M059J (cell line): ENCODE data around the gene DLL1. TPM values are rescaled to one million over a fixed set of nuclear protein-coding genes. Genes with fewer than 3 reads are reported as not detected.

ENCODE experiments used
- DNase-seq: peaks from one replicate; pipeline ENCODE4 v3.0.0-alpha.2; 2012; ENCODE audit warnings: low read depth
- total RNA-seq: library from RNA; depleted of rRNA; stranded (reverse); fragments of >200 nt; shearing (Covaris generic); gene quantifications from 2 replicates; pipeline ENCODE4 v1.2.3, GENCODE V29; 2014

The DLL1 gene
- total RNA-seq, 1 experiment from 2014 or later, result 2.0 TPM

DNA sequence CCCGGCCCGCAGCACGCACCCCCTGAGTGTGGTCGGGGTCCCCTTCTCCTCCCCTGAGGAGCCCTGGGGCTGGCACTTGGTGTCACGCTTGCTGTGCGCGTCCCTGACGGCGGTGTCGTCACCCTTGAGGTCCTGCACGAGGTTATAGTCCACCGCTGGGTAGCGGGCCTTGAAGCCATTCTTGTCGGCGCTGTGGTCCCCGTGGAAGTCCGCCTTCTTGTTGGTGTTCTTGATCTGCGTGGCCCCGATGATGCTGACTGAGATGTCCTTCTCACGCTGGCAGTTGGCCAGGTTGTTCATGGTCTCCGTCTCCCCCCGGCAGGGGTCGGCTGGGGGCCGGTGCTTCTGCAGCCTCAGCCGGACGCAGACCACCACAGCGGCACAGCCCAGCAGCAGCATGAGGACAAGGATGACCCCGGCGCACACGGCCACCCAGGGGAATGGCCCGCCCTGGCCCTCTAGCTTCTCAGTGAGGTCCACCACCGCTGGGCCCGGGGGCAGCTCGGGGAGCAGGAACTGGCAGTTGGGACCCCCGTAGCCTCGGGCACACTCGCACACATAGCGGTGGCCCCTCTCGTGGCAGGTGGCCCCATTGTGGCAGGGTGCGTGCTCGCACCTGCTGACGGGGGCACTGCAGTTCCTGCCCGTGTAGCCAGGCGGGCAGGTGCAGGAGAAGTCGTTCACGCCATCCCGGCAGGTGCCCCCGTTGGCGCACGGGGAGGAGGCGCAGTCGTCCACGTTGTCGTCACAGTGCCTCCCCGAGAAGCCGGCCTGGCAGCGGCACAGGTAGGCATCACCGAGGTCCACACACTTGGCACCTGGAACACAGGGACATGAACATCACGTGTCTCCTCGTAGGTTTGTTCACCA, 7.4 kb downstream of the DLL1 start:
- no peak for DNase-seq

DNA sequence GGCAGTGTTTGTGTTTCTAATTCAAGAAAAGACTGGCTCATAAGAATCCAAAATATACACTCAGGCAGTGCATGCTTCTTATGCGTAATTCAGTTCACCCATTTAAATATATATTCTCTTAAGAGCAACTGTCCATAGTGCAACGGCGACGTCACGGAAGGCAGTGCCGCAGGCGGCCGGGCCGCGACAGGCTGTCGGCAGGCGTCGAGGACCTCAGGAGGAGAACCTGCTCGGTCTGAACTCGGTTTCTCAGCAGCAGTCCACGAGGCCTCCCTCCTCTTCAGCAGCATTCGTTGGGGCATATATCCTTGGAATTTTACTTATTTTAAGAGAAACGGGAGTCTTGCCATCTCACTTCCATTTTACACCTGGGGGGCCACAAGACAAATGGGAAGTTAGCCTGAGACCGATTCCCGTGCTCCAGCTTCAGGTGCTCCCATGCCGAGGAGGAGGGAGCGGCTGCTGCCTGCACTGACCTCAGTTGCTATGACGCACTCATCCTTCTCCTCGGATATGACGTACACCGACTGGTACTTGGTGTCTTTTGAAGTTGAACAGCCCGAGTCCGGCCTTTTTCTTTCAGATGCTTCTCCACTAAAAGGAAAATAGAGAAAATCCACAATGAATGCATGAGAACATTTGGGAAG, 8.2 kb downstream of the DLL1 start:
- DNase-seq, result no peak

- no peak for DNase-seq
Measured at GRCh38 chr6:170281331-170282292, 9.3 kb downstream of the DLL1 start.

DNA sequence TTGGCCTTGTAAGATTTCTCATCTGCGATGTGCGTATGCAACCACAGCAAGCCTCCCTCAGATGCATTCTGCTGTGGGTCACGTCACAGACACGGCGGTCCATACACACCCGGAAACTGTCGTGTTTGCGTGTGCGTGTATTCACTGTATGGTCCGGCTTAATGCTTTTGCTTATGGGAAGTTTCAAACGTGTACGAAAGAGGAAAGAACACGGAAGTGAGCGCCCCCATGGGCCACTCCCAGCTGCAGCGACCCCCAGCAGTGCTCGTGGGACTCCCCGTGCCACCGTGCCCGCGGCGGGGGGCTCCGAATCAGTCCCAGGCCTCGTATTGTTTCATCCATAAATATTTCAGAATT, 10.2 kb downstream of the DLL1 start:
- no peak for DNase-seq

- DNase-seq, result no peak
Measured at GRCh38 chr6:170279977-170280688, 10.7 kb downstream of the DLL1 start.

DNA sequence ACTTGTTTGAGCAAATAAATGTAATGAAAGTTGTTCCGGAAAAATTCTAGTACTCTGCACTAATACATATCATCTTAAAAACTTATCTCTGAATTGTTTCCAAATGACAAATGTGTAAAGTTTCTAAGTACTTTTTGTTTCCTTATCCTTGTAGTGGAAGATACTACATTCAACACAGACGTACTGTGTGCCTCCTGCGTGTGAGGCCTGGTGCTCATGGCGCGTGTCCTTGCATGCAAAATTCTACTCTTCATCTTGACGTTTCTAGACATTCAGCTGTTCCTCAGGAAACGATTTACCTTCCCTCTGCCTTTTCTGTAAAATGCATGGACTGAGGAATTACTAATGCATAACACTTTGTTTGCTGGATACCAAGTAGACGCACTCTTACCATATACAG, 11.5 kb downstream of the DLL1 start:
- no peak for DNase-seq

GRCh38 chr6:170278743-170279094, 12.2 kb downstream of the DLL1 start:
- no peak for DNase-seq

GRCh38 chr6:170277893-170278742, 12.8 kb downstream of the DLL1 start:
- DNase-seq, result no peak

DNA sequence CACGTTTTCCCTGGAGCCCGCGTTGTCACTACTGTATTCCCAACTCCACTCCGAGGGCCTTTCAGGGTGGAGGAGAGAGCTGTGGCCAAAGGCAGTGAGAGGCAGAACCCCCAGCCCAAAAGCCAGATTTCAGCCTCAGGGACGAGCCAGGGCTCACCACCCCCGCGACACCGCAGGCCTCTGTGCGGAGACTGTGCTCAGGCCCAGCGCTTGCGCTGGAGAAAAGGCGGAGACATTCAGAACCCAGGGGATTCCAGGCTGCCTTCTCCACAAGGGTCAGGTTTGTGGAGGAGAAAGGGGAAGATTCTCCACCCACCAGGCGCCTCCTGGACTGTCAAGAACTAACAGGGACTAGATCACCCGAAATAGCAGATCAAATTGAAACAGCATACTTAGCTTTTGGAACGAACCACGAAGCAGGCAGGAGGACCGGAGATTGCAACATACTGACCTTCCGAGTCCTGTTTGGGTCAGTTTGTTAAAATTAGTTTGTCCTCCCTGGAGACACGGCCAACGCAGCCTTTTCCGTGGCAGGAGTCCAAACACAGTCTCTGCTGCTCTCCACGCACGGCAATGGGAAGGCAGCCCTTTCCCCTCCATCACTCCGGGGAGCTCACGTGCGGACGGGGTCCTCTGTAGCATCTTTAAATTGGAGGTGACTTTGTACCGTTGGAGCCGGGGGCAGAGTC, 14.4 kb downstream of the DLL1 start:
- DNase-seq, result no peak

DNA sequence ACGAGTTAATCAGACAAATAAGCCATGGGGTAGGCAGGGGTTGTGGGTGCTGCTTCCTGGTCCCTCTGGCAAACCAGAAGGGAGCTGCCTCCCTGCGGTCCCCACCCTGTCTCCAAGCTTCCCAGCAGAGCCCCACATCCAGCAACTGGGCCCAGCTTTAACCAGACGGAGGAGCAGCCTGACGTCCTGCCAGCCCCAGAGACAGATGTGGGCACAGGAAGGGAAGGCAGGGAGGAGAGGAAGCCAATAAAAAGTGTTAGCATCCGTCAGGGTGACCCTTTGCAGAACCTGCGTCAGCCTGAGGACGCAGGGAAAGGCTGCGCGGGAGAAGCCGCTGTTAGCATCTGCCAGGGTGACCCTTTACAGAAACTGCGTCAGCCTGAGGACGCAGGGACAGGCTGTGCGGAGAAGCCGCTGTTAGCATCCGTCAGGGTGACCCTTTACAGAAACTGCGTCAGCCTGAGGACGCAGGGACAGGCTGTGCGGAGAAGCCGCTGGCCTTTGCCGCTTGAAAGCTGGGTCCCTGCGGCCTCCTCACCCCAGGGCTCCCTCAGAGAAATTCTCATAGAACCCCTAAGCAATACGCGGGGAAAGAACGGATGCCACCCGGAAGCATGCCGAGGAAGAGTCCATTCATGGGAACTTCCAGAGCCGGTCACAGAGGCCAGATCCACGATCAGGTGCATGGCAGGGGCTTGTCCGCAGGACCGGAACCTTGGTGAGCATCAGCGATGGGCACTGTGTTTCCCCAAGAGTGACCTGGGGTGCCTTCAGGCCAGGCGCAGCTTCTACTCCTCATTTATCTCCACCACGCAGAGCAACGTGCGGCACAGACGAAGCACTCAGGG, 15.9 kb downstream of the DLL1 start:
- no peak for DNase-seq

- DNase-seq, result no peak
Measured at GRCh38 chr6:170273681-170274080, 17.2 kb downstream of the DLL1 start.

- no peak for DNase-seq
Measured at GRCh38 chr6:170273191-170273590, 17.7 kb downstream of the DLL1 start.

DNA sequence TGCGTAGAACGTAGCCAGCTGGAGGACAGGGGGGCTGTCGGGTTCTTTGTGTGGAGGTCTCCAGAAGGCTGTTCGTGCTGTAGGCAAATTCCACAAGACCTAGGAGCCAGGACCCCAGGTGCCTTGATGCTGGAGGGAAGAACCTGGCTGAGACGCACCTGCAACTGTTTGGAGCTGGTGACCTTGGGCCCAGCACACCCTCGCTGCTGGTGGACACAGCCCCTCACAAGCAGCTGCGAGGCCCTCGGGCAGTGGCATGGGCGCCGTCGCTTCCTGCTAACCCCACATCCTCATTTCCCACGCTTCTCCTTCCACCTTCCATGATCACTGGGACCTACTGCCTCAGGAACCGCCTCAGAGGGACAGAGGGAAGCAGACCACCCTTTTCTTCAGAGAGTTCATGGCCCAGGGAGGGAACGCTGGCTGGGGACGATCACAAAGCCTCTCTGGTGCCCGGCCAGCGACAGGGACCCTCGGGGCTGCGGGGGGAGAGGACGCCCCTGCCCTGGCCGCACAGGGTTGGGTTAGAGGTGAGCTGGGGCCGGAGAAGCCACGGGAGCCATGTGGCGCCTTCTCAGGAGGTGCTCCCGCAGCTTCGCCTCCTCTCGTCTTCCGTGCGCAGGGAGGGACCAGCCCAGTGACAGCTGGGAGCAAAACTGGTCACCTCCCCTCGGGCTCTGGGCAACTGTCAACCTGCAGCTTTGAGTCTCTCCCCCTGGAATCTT, 18.4 kb downstream of the DLL1 start:
- no peak for DNase-seq

GRCh38 chr6:170271771-170272314, 19.0 kb downstream of the DLL1 start:
- DNase-seq, result no peak

- DNase-seq, result no peak
Measured at GRCh38 chr6:170270984-170271593, 19.8 kb downstream of the DLL1 start.

DNA sequence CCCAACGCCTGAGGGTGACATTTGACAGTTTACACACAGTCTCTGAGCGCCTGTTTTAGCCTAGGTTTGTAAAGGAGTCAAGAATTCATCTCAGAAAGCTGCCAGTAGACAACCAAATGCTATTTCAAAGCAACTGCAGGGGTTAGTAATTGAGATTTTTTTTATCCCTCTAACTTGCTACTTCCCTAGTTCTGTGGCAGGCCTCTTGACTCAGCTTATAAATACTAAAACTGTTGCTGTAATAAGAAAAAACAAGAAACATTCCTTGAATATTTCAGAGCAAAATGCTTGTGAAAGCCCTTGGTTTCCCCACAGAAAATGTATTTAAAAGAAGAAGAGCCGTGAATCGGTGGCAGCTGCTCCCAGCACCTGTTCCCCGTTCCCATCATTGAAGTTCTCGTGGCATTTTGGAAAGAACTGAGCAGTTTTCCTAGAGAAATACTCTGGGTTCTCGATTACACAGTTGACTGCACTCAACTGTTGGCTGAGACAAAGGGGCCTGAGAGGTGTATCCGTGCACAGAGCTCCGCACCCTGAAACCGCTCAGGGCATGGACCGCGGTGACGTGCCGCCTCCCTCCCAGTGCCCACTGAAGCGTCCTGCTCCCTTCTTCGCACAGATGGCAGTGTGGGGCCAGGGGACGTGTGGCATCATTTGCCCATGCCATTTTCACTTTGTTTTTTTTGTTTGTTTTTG, 20.9 kb downstream of the DLL1 start:
- DNase-seq, result no peak
